GM18873 (cell line): ENCODE measurements around the gene NHEJ1.

Experiments used
- ATAC-seq: cut with Tn5 transposase; IDR thresholded peaks from one replicate; pipeline ENCODE4 v1.9.1; 2021; ENCODE audit warnings: mild to moderate bottlenecking, moderate library complexity, moderate number of reproducible peaks; ENCODE audit not compliant: unreplicated experiment, low FRiP score

The NHEJ1 gene

GRCh38 chr2:219168932-219169331 is 8.3 kb upstream of the NHEJ1 start:
- ATAC-seq = no peak

GRCh38 chr2:219168526-219168925 is 7.9 kb upstream of the NHEJ1 start:
- no peak for ATAC-seq

- no peak for ATAC-seq
Measured at GRCh38 chr2:219167997-219168396, 7.4 kb upstream of the NHEJ1 start.

- ATAC-seq = no peak
Measured at GRCh38 chr2:219165058-219165911, 4.7 kb upstream of the NHEJ1 start.

- ATAC-seq = no peak
Measured at GRCh38 chr2:219163156-219163555, 2.5 kb upstream of the NHEJ1 start.

GRCh38 chr2:219161097-219161496 is 482 bp upstream of the NHEJ1 start:
- ATAC-seq = no peak

- ATAC-seq = no peak
Measured at GRCh38 chr2:219159771-219160185, 837 bp downstream of the NHEJ1 start.

GRCh38 chr2:219158586-219158985 is 2.0 kb downstream of the NHEJ1 start:
- no peak for ATAC-seq

- no peak for ATAC-seq
Measured at GRCh38 chr2:219158025-219158424, 2.6 kb downstream of the NHEJ1 start.

- no peak for ATAC-seq
Measured at GRCh38 chr2:219157396-219157795, 3.2 kb downstream of the NHEJ1 start.

GRCh38 chr2:219155054-219155644 is 5.5 kb downstream of the NHEJ1 start:
- no peak for ATAC-seq

GRCh38 chr2:219149667-219150066 is 10.9 kb downstream of the NHEJ1 start:
- ATAC-seq = no peak

GRCh38 chr2:219142329-219142728 is 18.3 kb downstream of the NHEJ1 start:
- no peak for ATAC-seq

GRCh38 chr2:219140722-219141121 is 19.9 kb downstream of the NHEJ1 start:
- no peak for ATAC-seq

- no peak for ATAC-seq
Measured at GRCh38 chr2:219133976-219134375, 26.6 kb downstream of the NHEJ1 start.

- no peak for ATAC-seq
Measured at GRCh38 chr2:219131744-219132143, 28.9 kb downstream of the NHEJ1 start.

GRCh38 chr2:219131327-219131726 is 29.3 kb downstream of the NHEJ1 start:
- no peak for ATAC-seq

GRCh38 chr2:219129589-219129988 is 31.0 kb downstream of the NHEJ1 start:
- ATAC-seq = no peak

- ATAC-seq = no peak
Measured at GRCh38 chr2:219128396-219128795, 32.2 kb downstream of the NHEJ1 start.

- ATAC-seq = no peak
Measured at GRCh38 chr2:219127037-219127635, 33.5 kb downstream of the NHEJ1 start.

- no peak for ATAC-seq
Measured at GRCh38 chr2:219126555-219126954, 34.1 kb downstream of the NHEJ1 start.

GRCh38 chr2:219125886-219126270 is 34.7 kb downstream of the NHEJ1 start:
- ATAC-seq = no peak
